ENCODE measurements around the gene PTGDR. TPM values are rescaled to one million over a fixed set of nuclear protein-coding genes. Genes with fewer than 3 reads are reported as not detected.

PTGDR gene, protein sequence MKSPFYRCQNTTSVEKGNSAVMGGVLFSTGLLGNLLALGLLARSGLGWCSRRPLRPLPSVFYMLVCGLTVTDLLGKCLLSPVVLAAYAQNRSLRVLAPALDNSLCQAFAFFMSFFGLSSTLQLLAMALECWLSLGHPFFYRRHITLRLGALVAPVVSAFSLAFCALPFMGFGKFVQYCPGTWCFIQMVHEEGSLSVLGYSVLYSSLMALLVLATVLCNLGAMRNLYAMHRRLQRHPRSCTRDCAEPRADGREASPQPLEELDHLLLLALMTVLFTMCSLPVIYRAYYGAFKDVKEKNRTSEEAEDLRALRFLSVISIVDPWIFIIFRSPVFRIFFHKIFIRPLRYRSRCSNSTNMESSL
- total RNA-seq (1 to 10 TPM in 1 of 2 donors, under 1 TPM in 1; 0.16 to 1.3 TPM), polyA plus RNA-seq (ENCODE audit: insufficient read depth, low read depth, low replicate concordance) (0.54 TPM)
- long read RNA-seq, donor 1: 0 reads
- long read RNA-seq, donor 2: 0 reads

DNA sequence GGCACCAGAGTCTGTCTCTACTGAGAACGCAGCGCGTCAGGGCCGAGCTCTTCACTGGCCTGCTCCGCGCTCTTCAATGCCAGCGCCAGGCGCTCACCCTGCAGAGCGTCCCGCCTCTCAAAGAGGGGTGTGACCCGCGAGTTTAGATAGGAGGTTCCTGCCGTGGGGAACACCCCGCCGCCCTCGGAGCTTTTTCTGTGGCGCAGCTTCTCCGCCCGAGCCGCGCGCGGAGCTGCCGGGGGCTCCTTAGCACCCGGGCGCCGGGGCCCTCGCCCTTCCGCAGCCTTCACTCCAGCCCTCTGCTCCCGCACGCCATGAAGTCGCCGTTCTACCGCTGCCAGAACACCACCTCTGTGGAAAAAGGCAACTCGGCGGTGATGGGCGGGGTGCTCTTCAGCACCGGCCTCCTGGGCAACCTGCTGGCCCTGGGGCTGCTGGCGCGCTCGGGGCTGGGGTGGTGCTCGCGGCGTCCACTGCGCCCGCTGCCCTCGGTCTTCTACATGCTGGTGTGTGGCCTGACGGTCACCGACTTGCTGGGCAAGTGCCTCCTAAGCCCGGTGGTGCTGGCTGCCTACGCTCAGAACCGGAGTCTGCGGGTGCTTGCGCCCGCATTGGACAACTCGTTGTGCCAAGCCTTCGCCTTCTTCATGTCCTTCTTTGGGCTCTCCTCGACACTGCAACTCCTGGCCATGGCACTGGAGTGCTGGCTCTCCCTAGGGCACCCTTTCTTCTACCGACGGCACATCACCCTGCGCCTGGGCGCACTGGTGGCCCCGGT lies at the start of gene PTGDR:
PTGDR (plus strand) TSS at position 198 of the 778 bp plus-strand sequence; CDS start at position 315, 117 bp downstream.
- DNase-seq: peak; percentile 25
- intact Hi-C loops (cut with DNase I; ENCODE audit: low total_unique reads): no loop called here
- TF ChIP-seq, protein P1, sequence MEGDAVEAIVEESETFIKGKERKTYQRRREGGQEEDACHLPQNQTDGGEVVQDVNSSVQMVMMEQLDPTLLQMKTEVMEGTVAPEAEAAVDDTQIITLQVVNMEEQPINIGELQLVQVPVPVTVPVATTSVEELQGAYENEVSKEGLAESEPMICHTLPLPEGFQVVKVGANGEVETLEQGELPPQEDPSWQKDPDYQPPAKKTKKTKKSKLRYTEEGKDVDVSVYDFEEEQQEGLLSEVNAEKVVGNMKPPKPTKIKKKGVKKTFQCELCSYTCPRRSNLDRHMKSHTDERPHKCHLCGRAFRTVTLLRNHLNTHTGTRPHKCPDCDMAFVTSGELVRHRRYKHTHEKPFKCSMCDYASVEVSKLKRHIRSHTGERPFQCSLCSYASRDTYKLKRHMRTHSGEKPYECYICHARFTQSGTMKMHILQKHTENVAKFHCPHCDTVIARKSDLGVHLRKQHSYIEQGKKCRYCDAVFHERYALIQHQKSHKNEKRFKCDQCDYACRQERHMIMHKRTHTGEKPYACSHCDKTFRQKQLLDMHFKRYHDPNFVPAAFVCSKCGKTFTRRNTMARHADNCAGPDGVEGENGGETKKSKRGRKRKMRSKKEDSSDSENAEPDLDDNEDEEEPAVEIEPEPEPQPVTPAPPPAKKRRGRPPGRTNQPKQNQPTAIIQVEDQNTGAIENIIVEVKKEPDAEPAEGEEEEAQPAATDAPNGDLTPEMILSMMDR (IDR thresholded peaks at IDR 0.05): no peak
- TF ChIP-seq POLR2A (IDR thresholded peaks at IDR 0.05): no peak
- no peaks in the 10 kb centered on the region for H3K9me3 ChIP-seq
- 2 to 3% methylated on average over 22 to 39 of the region's 63 CpGs for WGBS, 2 donors
- no peak within 1 kb of the TSS for H3K27ac ChIP-seq
- peaks cover 6% of the 10 kb centered on the region for H3K4me1 ChIP-seq
- H3K4me3 ChIP-seq: peak within 1 kb of the TSS; percentile 27 to 53
- H3K36me3 ChIP-seq (ENCODE audit: low read depth, missing control alignments): no peaks in the 10 kb centered on the region
- H3K27me3 ChIP-seq: no peaks in the 10 kb centered on the region

DNA sequence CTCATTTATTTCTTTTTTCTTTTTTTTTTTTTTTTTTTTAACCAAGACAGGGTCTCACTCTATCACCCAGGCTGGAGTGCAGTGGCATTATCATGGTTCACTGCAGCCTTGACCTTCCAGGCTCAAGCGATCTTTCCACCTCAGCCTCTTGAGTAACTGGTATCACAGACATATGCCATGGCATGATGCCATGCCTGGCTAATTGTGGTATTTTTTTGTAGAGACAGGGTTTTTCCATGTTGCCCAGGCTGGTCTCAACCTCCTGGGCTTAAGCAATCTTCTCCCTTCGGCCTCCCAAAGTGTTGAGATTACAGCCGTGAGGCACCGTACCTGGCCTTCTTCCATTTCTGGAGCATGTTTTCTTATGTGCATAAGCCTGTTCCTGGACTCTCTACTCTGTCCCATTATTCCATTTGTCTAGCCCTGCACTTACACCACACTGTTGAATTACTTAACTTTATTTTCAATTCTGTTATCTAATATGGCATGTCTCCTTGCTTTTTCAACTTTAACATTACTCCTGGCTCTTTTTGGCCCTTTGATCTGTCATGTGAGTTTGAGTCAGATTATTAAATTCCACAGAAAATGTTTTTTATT lies 47.9 kb upstream of the PTGDR start:
- Histone ChIP-seq H3K4me3 (no peak overlapping the region), H3K36me3 (ENCODE audit: low read depth, missing control alignments) (no peaks in the 10 kb centered on the region), H3K4me1 (peaks cover 7% of the 10 kb centered on the region), H3K27ac (no peak overlapping the region), H3K27me3 (no peaks in the 10 kb centered on the region), H3K9me3 (no peaks in the 10 kb centered on the region)
- WGBS, 2 donors: 91 to 93% methylated on average over 4 of the region's 4 CpGs
- TF ChIP-seq, protein P1 (IDR thresholded peaks at IDR 0.05): no peak
- no peak for TF ChIP-seq POLR2A (IDR thresholded peaks at IDR 0.05)
- intact Hi-C loops (cut with DNase I; ENCODE audit: low total_unique reads): no loop called here
- no peak for DNase-seq

DNA sequence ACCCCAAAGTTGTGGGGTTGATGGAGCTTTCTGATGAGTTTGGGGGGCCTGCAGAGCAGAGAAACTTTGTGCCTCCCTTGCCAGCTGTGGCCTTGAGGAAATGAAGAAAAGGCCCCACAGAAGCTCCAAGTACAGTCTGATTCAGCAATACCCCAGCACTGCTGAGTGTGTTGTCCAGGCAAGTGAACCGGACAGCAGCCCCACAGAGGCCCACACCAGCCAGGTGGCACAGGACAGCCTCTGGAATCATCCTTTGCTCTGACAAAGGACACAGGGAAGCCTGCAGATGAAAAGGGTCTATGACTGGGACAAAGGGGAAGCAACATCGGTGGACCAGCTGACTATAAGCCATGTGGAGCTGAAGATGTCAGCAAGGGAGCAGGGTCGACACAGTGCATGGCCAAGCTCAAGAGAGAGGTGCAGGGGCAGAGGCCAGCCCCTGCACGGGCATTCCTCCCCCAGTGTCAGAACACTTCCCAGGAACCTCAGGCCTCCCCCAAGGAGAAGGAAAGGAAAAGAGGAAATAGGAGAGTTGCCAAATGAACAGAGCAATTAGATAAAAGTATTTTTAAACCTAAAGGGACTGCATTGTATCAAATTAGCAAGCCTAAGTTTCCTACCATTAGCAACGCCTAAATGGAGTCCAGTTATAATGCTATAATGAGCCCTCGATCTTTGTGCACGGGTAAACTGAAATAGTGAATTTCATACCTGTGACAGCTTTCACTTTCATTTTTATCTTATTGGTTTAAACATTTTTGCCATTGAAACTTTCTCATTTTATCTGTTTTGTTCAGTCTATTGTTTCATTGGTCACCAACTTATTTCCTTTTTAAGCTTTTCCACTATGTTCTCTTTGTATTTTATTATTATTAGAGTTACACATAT lies 46.3 kb upstream of the PTGDR start:
- H3K27ac ChIP-seq: no peak overlapping the region
- intact Hi-C loops (cut with DNase I; ENCODE audit: low total_unique reads): no loop called here
- TF ChIP-seq, protein P1 (IDR thresholded peaks at IDR 0.05): no peak
- no peak for TF ChIP-seq POLR2A (IDR thresholded peaks at IDR 0.05)
- H3K27me3 ChIP-seq: no peaks in the 10 kb centered on the region
- peaks cover 7% of the 10 kb centered on the region for H3K4me1 ChIP-seq
- no peaks in the 10 kb centered on the region for H3K36me3 ChIP-seq (ENCODE audit: low read depth, missing control alignments)
- no peaks in the 10 kb centered on the region for H3K9me3 ChIP-seq
- WGBS, 2 donors: 40 to 55% methylated on average over 7 of the region's 7 CpGs
- no peak for DNase-seq
- no peak overlapping the region for H3K4me3 ChIP-seq

DNA sequence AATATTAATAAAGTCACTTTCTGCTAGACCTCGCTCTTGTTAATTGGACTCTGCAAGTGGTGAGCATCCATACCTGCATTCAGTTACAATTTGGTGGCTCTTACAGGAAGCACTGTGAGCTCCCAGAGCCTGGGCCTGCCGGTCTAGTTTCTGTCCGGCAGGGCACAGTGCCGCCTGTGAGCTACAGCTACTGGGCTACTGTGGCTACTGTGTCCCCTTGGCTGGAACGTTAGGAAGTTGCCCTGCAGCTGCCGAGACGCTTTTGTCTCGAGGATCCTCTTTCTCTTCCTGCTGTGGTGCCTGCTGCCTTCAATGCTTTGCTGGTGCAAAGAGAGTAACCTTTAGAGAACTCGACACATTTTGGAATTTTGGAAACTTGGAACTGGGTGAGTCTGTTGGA lies 44.6 kb upstream of the PTGDR start:
- no peaks in the 10 kb centered on the region for H3K36me3 ChIP-seq (ENCODE audit: low read depth, missing control alignments)
- no peaks in the 10 kb centered on the region for H3K27me3 ChIP-seq
- H3K9me3 ChIP-seq: no peaks in the 10 kb centered on the region
- no peak for DNase-seq
- intact Hi-C loops (cut with DNase I; ENCODE audit: low total_unique reads): no loop called here
- 75 to 88% methylated on average over 4 to 9 of the region's 9 CpGs for WGBS, 2 donors
- H3K4me3 ChIP-seq: no peak overlapping the region
- H3K27ac ChIP-seq: no peak overlapping the region
- TF ChIP-seq, protein P1 (IDR thresholded peaks at IDR 0.05): no peak
- no peak for TF ChIP-seq POLR2A (IDR thresholded peaks at IDR 0.05)
- H3K4me1 ChIP-seq: peaks cover 7% of the 10 kb centered on the region
